ENCODE data around the gene RTN4. TPM values are rescaled to one million over a fixed set of nuclear protein-coding genes. Genes with fewer than 3 reads are reported as not detected.

The RTN4 gene
- total and polyA plus RNA-seq, 9 donors = 110 to 334 (median 200) TPM

GRCh38 chr2:55063713-55064323 is 13.6 kb upstream of the RTN4 start:
- Histone ChIP-seq H3K27me3 (no peaks in the 10 kb centered on the region), H3K4me3 (no peak overlapping the region), H3K27ac (no peak overlapping the region), H3K36me3 (no peaks in the 10 kb centered on the region), H3K4me1 (ENCODE audit: insufficient read depth) (no peaks in the 10 kb centered on the region), H3K9me3 (no peaks in the 10 kb centered on the region)
- WGBS, 3 donors = 95% methylated on average over 6 of the region's 6 CpGs
- intact Hi-C loops (cut with DNase I) = no loop called here
- TF ChIP-seq POLR2A (IDR thresholded peaks at IDR 0.05) (no peak), EP300 (IDR thresholded peaks at IDR 0.05) (no peak)
- TF ChIP-seq, protein P1, sequence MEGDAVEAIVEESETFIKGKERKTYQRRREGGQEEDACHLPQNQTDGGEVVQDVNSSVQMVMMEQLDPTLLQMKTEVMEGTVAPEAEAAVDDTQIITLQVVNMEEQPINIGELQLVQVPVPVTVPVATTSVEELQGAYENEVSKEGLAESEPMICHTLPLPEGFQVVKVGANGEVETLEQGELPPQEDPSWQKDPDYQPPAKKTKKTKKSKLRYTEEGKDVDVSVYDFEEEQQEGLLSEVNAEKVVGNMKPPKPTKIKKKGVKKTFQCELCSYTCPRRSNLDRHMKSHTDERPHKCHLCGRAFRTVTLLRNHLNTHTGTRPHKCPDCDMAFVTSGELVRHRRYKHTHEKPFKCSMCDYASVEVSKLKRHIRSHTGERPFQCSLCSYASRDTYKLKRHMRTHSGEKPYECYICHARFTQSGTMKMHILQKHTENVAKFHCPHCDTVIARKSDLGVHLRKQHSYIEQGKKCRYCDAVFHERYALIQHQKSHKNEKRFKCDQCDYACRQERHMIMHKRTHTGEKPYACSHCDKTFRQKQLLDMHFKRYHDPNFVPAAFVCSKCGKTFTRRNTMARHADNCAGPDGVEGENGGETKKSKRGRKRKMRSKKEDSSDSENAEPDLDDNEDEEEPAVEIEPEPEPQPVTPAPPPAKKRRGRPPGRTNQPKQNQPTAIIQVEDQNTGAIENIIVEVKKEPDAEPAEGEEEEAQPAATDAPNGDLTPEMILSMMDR (IDR thresholded peaks at IDR 0.05) = no peak
- no peak for DNase-seq

GRCh38 chr2:55063226-55063625 is 13.0 kb upstream of the RTN4 start:
- WGBS, 3 donors = 85 to 91% (median 91%) methylated on average over 6 of the region's 6 CpGs
- no peaks in the 10 kb centered on the region for H3K36me3 ChIP-seq
- H3K27ac ChIP-seq = no peak overlapping the region
- H3K4me1 ChIP-seq (ENCODE audit: insufficient read depth) = no peaks in the 10 kb centered on the region
- no peaks in the 10 kb centered on the region for H3K9me3 ChIP-seq
- intact Hi-C loops (cut with DNase I) = no loop called here
- H3K4me3 ChIP-seq = no peak overlapping the region
- TF ChIP-seq, protein P1 (IDR thresholded peaks at IDR 0.05) = no peak
- TF ChIP-seq EP300 (IDR thresholded peaks at IDR 0.05) (no peak), POLR2A (IDR thresholded peaks at IDR 0.05) (no peak)
- no peaks in the 10 kb centered on the region for H3K27me3 ChIP-seq
- DNase-seq = no peak

DNA sequence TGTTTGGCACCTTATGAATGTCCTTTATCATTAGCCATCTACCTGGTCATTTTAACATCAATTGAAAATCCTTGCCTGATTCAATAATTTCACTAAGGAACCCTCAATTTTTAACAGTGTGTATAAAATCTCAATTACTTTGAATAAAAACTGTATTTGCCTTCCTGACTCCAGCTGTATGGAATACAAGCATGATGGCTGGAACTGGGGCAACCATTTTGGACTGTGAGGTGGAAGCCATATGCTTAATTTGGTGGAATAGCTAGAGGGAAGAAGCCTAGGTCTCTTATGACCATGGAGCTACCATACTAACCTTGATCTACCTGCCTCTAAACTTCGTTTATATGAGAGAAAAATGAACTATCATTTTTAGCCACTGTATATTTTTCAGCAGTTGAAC is 12.5 kb upstream of the RTN4 start:
- Histone ChIP-seq H3K4me3 (no peak overlapping the region), H3K27me3 (no peaks in the 10 kb centered on the region), H3K36me3 (no peaks in the 10 kb centered on the region), H3K27ac (no peak overlapping the region), H3K4me1 (ENCODE audit: insufficient read depth) (no peaks in the 10 kb centered on the region), H3K9me3 (no peaks in the 10 kb centered on the region)
- WGBS, 3 donors = 69 to 74% (median 74%) methylated on average over 1 of the region's 1 CpG
- TF ChIP-seq, protein P1 (IDR thresholded peaks at IDR 0.05) = no peak
- TF ChIP-seq POLR2A (IDR thresholded peaks at IDR 0.05) (no peak), EP300 (IDR thresholded peaks at IDR 0.05) (no peak)
- no peak for DNase-seq
- intact Hi-C loops (cut with DNase I) = no loop called here

GRCh38 chr2:55061523-55062344 is 11.5 kb upstream of the RTN4 start:
- DNase-seq = no peak
- TF ChIP-seq EP300 (IDR thresholded peaks at IDR 0.05) = no peak
- TF ChIP-seq POLR2A (IDR thresholded peaks at IDR 0.05) = no peak
- TF ChIP-seq, protein P1 (IDR thresholded peaks at IDR 0.05) = no peak
- H3K27ac ChIP-seq = no peak overlapping the region
- intact Hi-C loops (cut with DNase I) = no loop called here
- H3K9me3 ChIP-seq = no peaks in the 10 kb centered on the region
- no peaks in the 10 kb centered on the region for H3K4me1 ChIP-seq (ENCODE audit: insufficient read depth)
- H3K4me3 ChIP-seq = no peak overlapping the region
- no peaks in the 10 kb centered on the region for H3K27me3 ChIP-seq
- 94 to 96% (median 95%) methylated on average over 25 of the region's 25 CpGs for WGBS, 3 donors
- H3K36me3 ChIP-seq = no peaks in the 10 kb centered on the region
